OCI-LY1 (cell line): ENCODE measurements around the gene RDH13.

Experiments used
- H2AFZ ChIP-seq: fragments of 200-600 bp; sonication (generic), shearing (Covaris generic); 2 replicates; pipeline ENCODE4 v1.6.0; 2014; ENCODE audit warnings: antibody characterized with exemption, mild to moderate bottlenecking, low read length
- H3F3A ChIP-seq: fragments of 200-600 bp; sonication (generic), shearing (Covaris generic); 2 replicates; pipeline ENCODE4 v1.6.0; 2014; ENCODE audit warnings: mild to moderate bottlenecking, antibody characterized with exemption, low read length, moderate library complexity; ENCODE audit not compliant: insufficient read depth
- H3K27ac ChIP-seq: fragments of 200-600 bp; sonication (generic); 2 replicates; pipeline ENCODE4 v1.5.1; 2014; ENCODE audit warnings: low read length, mixed run types, mild to moderate bottlenecking, low read depth; ENCODE audit not compliant: poor library complexity, severe bottlenecking
- H3K27me3 ChIP-seq: fragments of 200-600 bp; sonication (generic); 2 replicates; pipeline ENCODE4 v1.6.0; 2014; ENCODE audit warnings: antibody characterized with exemption, mild to moderate bottlenecking, low read length, moderate library complexity; ENCODE audit not compliant: insufficient read depth
- H3K36me3 ChIP-seq: fragments of 200-600 bp; sonication (generic); 2 replicates; pipeline ENCODE4 v1.6.1; 2014; ENCODE audit warnings: mild to moderate bottlenecking, antibody characterized with exemption, low read length, moderate library complexity, mixed read lengths; ENCODE audit not compliant: insufficient read depth
- H3K4me1 ChIP-seq: fragments of 200-600 bp; sonication (generic); 2 replicates; pipeline ENCODE4 v1.5.1; 2014; ENCODE audit warnings: mild to moderate bottlenecking, low read length, moderate library complexity; ENCODE audit not compliant: insufficient read depth, severe bottlenecking
- H3K4me2 ChIP-seq: fragments of 200-600 bp; sonication (generic), shearing (Covaris generic); 2 replicates; pipeline ENCODE4 v1.6.1; 2014; ENCODE audit warnings: low read length
- H3K4me3 ChIP-seq: fragments of 200-600 bp; sonication (generic); 2 replicates; pipeline ENCODE4 v1.5.1; 2014; ENCODE audit warnings: low read length, low read depth, mild to moderate bottlenecking, mixed read lengths; ENCODE audit not compliant: poor library complexity, severe bottlenecking
- H3K79me2 ChIP-seq: fragments of 200-600 bp; shearing (Covaris generic); 2 replicates; pipeline ENCODE4 v1.6.1; 2016; ENCODE audit warnings: mixed run types, low read length, mixed read lengths; ENCODE audit not compliant: insufficient read depth
- H3K9ac ChIP-seq: fragments of 200-600 bp; sonication (generic), shearing (Covaris generic); 2 replicates; pipeline ENCODE4 v1.6.1; 2014; ENCODE audit warnings: mild to moderate bottlenecking, low read length, mixed read lengths
- H3K9me2 ChIP-seq: fragments of 200-600 bp; sonication (generic), shearing (Covaris generic); 2 replicates; pipeline ENCODE4 v1.6.1; 2014; ENCODE audit warnings: low read depth, mild to moderate bottlenecking, low read length, mixed read lengths
- H3K9me3 ChIP-seq: fragments of 200-600 bp; shearing (Covaris generic); 2 replicates; pipeline ENCODE4 v1.6.1; 2014; ENCODE audit warnings: low read length, mixed read lengths
- H4K20me1 ChIP-seq: fragments of 200-600 bp; sonication (generic), shearing (Covaris generic); 2 replicates; pipeline ENCODE4 v1.6.0; 2016; ENCODE audit warnings: mild to moderate bottlenecking, low read length; ENCODE audit not compliant: insufficient read depth
- CTCF ChIP-seq: fragments of 200-600 bp; sonication (generic), shearing (Covaris generic); IDR thresholded peaks from 2 replicates; pipeline ENCODE4 v1.5.1; 2017; ENCODE audit warnings: mild to moderate bottlenecking, antibody characterized with exemption, low read length, moderate library complexity, mixed read lengths
- EZH2 ChIP-seq: fragments of 200-600 bp; sonication (generic), shearing (Covaris generic); IDR thresholded peaks from 2 replicates; pipeline ENCODE4 v1.8.0; 2017; ENCODE audit warnings: borderline replicate concordance, mixed run types, mild to moderate bottlenecking, antibody characterized with exemption, low read length, moderate library complexity, mixed read lengths

Gene RDH13

DNA sequence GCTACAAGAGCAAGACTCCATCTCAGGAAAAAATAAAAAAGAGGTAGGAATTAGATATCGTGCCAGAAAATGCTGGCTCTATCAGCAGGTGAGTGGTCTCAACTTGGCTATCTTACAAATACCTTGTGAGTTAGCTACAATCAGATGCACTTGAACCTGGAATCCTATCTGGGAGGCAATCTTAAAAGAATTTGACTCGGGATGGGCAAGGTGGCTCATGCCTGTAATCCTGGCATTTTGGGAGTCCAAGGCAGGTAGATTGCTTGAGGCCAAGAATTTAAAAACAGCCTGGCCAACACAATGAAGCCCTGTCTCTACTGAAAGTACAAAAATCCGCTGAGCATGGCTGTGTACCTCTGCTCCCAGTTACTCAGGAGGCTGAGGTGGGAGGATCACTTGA is 67.4 kb downstream of the RDH13 start:
- Histone ChIP-seq H3K36me3 (peaks cover 8% of the 10 kb centered on the region; the same call in 1 of the 2 replicates), H3K4me2 (no peak overlapping the region), H3K9me3 (peaks cover 4% of the 10 kb centered on the region; the same call in 1 of the 2 replicates), H3K79me2 (no peaks in the 10 kb centered on the region), H2AFZ (no peak overlapping the region), H3K4me3 (no peak overlapping the region), H4K20me1 (no peaks in the 10 kb centered on the region), H3K4me1 (peaks cover 11% of the 10 kb centered on the region), H3K9ac (no peak overlapping the region), H3K27ac (no peak overlapping the region), H3K27me3 (no peaks in the 10 kb centered on the region), H3K9me2 (no peaks in the 10 kb centered on the region), H3F3A (no peaks in the 10 kb centered on the region)
- no peak for TF ChIP-seq EZH2
- TF ChIP-seq CTCF, result no peak
